HFF-Myc (cell line): ENCODE data around the gene HMG20A.

Experiments
- DNase-seq: peaks from one replicate; pipeline ENCODE4 v3.0.0-alpha.2; 2011; ENCODE audit warnings: low read depth; ENCODE audit errors: extremely low read depth
- H3K4me3 ChIP-seq: replicated peaks from 2 replicates; pipeline ENCODE4 v1.5.1; 2011; ENCODE audit warnings: low read depth, mild to moderate bottlenecking, control low read depth, low read length
- TF ChIP-seq, protein P1 (sequence below): IDR thresholded peaks from 2 replicates; pipeline ENCODE4 v1.5.1; 2012; ENCODE audit warnings: mild to moderate bottlenecking, low read depth, low read length, control low read depth; ENCODE audit errors: missing control alignments

Gene HMG20A

GRCh38 chr15:77496715-77497109 is 76.0 kb downstream of the HMG20A start:
- TF ChIP-seq, protein P1, sequence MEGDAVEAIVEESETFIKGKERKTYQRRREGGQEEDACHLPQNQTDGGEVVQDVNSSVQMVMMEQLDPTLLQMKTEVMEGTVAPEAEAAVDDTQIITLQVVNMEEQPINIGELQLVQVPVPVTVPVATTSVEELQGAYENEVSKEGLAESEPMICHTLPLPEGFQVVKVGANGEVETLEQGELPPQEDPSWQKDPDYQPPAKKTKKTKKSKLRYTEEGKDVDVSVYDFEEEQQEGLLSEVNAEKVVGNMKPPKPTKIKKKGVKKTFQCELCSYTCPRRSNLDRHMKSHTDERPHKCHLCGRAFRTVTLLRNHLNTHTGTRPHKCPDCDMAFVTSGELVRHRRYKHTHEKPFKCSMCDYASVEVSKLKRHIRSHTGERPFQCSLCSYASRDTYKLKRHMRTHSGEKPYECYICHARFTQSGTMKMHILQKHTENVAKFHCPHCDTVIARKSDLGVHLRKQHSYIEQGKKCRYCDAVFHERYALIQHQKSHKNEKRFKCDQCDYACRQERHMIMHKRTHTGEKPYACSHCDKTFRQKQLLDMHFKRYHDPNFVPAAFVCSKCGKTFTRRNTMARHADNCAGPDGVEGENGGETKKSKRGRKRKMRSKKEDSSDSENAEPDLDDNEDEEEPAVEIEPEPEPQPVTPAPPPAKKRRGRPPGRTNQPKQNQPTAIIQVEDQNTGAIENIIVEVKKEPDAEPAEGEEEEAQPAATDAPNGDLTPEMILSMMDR: peak; percentile 96
- peak overlapping the region; percentile 13; the same call in 1 of the 2 replicates for H3K4me3 ChIP-seq
- DNase-seq: peak; percentile 93

DNA sequence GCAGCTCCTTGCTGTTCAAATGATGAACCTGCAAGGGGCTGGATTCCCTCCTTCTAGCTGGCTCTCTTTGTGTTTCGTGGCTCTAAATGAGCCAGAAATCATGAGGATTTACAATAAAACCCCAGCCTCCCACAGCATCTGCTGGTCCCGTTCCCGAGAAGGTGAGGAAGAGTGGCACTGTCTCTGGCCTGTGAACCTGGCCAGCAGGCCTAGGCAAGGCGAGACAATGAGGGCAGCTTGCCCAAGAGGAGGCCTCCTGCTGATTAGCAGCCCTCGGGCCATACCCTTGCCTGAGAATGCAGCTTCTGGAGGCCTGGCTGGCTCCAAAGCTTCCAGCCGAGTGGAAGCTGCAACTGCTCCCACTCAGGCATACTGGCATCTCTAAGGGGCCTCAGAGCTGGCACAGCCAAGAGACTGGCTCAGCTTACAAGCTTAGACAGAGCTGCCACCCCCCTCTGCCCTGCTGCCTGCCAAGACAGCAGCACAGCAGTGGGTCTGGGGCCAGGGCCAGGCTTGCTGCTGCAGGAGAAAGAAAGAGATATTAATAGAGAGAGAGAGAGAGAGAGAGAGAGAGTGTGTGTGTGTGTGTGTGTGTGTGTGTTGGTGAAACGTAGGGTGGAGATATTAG is 76.5 kb downstream of the HMG20A start:
- H3K4me3 ChIP-seq: peak overlapping the region; percentile 12; the same call in 1 of the 2 replicates
- TF ChIP-seq, protein P1: no peak
- DNase-seq: no peak

DNA sequence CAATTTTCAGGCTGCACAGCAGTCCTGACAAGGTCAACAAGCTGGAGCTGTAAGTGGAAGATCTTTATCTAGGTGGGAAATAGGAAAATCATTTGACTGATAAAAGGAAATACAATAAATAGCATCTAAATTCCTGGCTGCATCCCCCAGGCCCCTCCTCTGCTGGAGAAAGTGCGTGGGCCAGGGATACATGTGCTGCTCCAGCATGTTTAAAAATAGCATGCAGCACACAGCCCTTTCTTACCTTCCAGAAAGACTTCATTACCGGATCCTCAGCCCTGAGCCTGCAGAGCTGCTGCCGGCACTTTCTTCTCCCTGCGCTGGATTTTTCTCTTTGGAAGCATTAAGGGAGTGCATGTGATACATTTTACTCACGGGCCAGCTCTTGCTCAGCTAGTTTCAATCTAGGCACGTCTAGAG is 77.3 kb downstream of the HMG20A start:
- no peak for DNase-seq
- TF ChIP-seq, protein P1: no peak
- no peak overlapping the region for H3K4me3 ChIP-seq

DNA sequence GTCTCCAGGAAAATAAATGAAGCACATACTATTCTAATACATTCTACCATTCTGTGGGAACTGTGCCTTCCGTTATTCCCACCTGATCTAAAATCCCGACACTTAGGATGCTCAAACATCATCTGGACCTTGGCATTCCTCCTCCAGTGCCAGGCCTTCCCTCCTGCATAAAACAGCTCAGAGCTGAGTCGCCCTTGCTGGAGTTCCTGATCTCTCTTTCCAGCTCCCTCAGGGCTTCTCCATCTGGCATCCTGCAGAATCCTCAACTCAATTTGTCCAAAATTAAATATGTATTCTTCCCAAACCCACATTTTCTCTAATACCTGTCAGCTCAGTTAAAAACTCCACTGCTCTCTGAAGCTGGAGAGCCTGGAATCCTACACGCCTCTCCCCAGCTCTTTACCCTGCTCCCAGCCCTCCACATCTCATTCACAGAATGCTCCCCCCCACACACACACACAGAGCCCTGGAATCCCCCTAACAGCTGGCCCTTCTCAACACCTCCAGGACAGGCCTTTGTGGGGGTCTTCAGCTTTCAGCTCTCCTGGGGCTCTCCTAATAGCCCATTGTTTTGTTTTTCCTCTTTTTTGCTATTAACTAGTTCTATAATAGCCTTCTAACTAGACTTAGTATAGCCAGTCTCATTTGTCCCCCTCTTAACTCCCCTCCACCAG is 78.5 kb downstream of the HMG20A start:
- TF ChIP-seq, protein P1: no peak
- no peak overlapping the region for H3K4me3 ChIP-seq
- no peak for DNase-seq

DNA sequence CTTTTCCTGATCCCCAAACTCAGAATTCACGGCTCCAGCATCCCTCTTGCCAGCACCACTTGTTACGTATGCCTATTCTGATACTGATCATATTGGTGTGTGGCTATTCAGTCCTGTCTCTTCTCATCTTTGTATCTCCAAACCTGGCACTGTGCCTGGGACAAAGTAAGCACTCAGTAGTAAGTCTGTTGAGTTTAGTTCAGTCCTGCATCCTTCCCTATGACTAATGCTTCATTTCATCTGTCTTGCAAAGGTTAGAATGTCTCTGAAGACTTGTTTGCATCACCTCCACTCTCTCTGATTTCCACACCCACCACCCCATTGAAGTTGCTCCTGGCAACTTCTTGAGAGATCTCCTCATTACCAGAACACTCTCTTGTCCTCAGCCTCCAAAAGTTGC is 80.3 kb downstream of the HMG20A start:
- DNase-seq: no peak
- no peak overlapping the region for H3K4me3 ChIP-seq
- TF ChIP-seq, protein P1: no peak

DNA sequence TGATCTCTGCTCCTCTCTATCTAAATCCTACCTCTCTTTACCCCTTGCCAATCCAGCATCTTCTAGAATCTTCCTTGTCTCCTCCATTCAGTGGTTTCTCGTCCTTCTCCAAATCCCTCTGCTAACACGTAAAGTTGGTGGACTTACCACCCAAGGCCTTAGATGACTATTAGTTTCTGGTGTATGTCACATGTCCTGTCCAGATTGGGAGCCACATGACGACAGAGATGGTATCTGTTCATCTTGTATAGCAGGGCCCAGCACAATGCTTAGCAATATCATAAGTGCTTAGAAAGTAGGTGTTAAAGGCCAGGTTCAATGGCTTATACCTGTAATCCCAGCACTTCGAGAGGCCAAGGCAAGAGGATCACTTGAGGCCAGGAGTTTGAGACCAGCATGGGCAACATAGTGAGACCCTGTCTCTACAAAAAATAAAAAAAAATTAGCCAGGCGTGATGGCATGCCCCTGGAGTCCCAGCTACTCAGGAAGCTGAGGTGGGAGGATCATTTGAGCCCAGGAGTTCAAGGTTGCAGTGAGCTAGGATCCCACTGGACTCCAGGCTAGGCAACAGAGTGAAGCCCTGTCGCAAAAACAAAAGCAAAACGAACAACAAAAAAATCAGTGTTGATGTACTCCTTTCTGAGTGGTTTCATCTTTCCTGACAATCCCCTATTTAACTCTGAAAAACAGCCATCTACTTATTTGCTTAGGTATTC is 81.8 kb downstream of the HMG20A start:
- TF ChIP-seq, protein P1: no peak
- no peak for DNase-seq
- H3K4me3 ChIP-seq: no peak overlapping the region
